IMR-90 (cell line): ENCODE results near the gene HMHB1. TPM values are rescaled to one million over a fixed set of nuclear protein-coding genes. Genes with fewer than 3 reads are reported as not detected.

Experiments
- ATAC-seq: fragments of 200-7000 bp; cut with Tn5 transposase; 2 replicates; pipeline ENCODE4 v1.9.1; 2020; ENCODE audit warnings: low read depth, mild to moderate bottlenecking, moderate library complexity
- BruUV-seq: library from RNA; stranded (reverse); fragments of 400-500 nt; replicated peaks from 2 replicates; lab custom pipeline; 2021; lab: Mats Ljungman, UMichigan
- CTCF ChIA-PET: fragments of 300-600 bp; formaldehyde crosslinking; extraction: SDS; loops from one replicate; lab custom pipeline; 2021; ENCODE audit warnings: antibody characterized with exemption; lab: Yijun Ruan, JAX
- POLR2A ChIA-PET: fragments of 300-600 bp; sonication (Branson Sonifier 250); formaldehyde crosslinking; loops from one replicate; lab custom pipeline; 2022; ENCODE audit warnings: antibody characterized with exemption; ENCODE audit not compliant: unreplicated experiment; lab: Charles Lee
- DNase-seq: peaks from one replicate; pipeline ENCODE4 v3.0.0; 2013
- H2AFZ ChIP-seq: replicated peaks from 2 replicates; pipeline ENCODE3; 2013; ENCODE audit warnings: low read length, mild to moderate bottlenecking; ENCODE audit not compliant: poor library complexity
- H2AK5ac ChIP-seq: 2 replicates; pipeline ENCODE4 v1.6.1; 2013; ENCODE audit warnings: low read depth, low read length, inconsistent platforms
- H2AK9ac ChIP-seq: replicated peaks from 2 replicates; pipeline ENCODE3; 2013; ENCODE audit warnings: mild to moderate bottlenecking, low read depth, low read length, moderate library complexity; ENCODE audit not compliant: poor library complexity
- H2BK120ac ChIP-seq: 2 replicates; pipeline ENCODE4 v1.6.1; 2013; ENCODE audit warnings: low read depth, low read length, inconsistent platforms
- H2BK15ac ChIP-seq: 3 replicates; pipeline ENCODE4 v1.6.1; 2013; ENCODE audit warnings: low read depth, low read length, inconsistent platforms
- H2BK20ac ChIP-seq: 2 replicates; pipeline ENCODE4 v1.6.1; 2013; ENCODE audit warnings: low read depth, mild to moderate bottlenecking, inconsistent platforms, low read length, moderate library complexity
- H2BK5ac ChIP-seq: 2 replicates; pipeline ENCODE4 v1.6.1; 2013; ENCODE audit warnings: mild to moderate bottlenecking, low read depth, low read length, inconsistent platforms; ENCODE audit not compliant: poor library complexity, severe bottlenecking
- H3K14ac ChIP-seq: replicated peaks from 2 replicates; pipeline ENCODE4 v1.6.1; 2013; ENCODE audit warnings: low read depth, low read length, inconsistent platforms
- H3K18ac ChIP-seq: 2 replicates; pipeline ENCODE4 v1.6.1; 2013; ENCODE audit warnings: low read depth, low read length, control low read depth
- H3K23ac ChIP-seq: 2 replicates; pipeline ENCODE4 v1.6.1; 2013; ENCODE audit warnings: low read depth, low read length, inconsistent platforms
- H3K27ac ChIP-seq: 2 replicates; pipeline ENCODE4 v1.5.1; 2013; ENCODE audit warnings: mild to moderate bottlenecking, control low read depth, low read length; ENCODE audit not compliant: insufficient read depth
- H3K27me3 ChIP-seq: 2 replicates; pipeline ENCODE4 v1.6.1; 2013; ENCODE audit warnings: low read length; ENCODE audit not compliant: control insufficient read depth, insufficient read depth
- H3K36me3 ChIP-seq: 2 replicates; pipeline ENCODE4 v1.6.1; 2013; ENCODE audit warnings: low read length, mixed read lengths; ENCODE audit not compliant: control insufficient read depth, insufficient read depth
- H3K4ac ChIP-seq: 2 replicates; pipeline ENCODE4 v1.6.1; 2013; ENCODE audit warnings: low read depth, low read length, inconsistent platforms
- H3K4me1 ChIP-seq: 2 replicates; pipeline ENCODE4 v1.6.1; 2013; ENCODE audit warnings: low read length, mixed read lengths; ENCODE audit not compliant: control insufficient read depth, insufficient read depth
- H3K4me2 ChIP-seq: 2 replicates; pipeline ENCODE4 v1.6.1; 2013; ENCODE audit warnings: low read depth, mild to moderate bottlenecking, control low read depth, low read length, moderate library complexity
- H3K4me3 ChIP-seq: 2 replicates; pipeline ENCODE4 v1.5.1; 2013; ENCODE audit warnings: low read depth, mild to moderate bottlenecking, control low read depth, low read length, moderate library complexity; ENCODE audit not compliant: insufficient read depth
- H3K56ac ChIP-seq: 2 replicates; pipeline ENCODE4 v1.6.1; 2013; ENCODE audit warnings: low read length, inconsistent platforms; ENCODE audit not compliant: insufficient read depth; ENCODE audit errors: extremely low read depth
- H3K79me1 ChIP-seq, 2 experiments: 2 replicates each; pipeline ENCODE4 v1.6.1; 2013; ENCODE audit warnings: low read length in 2 of 2, inconsistent platforms in 1 of 2, low read depth in 1 of 2
- H3K9ac ChIP-seq: 2 replicates; pipeline ENCODE4 v1.6.1; 2013; ENCODE audit warnings: low read depth, low read length, control low read depth
- H3K9me1 ChIP-seq: 2 replicates; pipeline ENCODE4 v1.6.1; 2013; ENCODE audit warnings: low read length, inconsistent platforms; ENCODE audit not compliant: insufficient read depth
- H3K9me3 ChIP-seq: 2 replicates; pipeline ENCODE4 v1.6.1; 2013; ENCODE audit warnings: low read length; ENCODE audit not compliant: control insufficient read depth, insufficient read depth
- H4K20me1 ChIP-seq: 2 replicates; pipeline ENCODE4 v1.6.1; 2013; ENCODE audit warnings: low read length, inconsistent platforms; ENCODE audit not compliant: insufficient read depth
- H4K5ac ChIP-seq: 2 replicates; pipeline ENCODE4 v1.6.1; 2013; ENCODE audit warnings: mild to moderate bottlenecking, low read depth, low read length, control low read depth
- H4K8ac ChIP-seq, 2 experiments: 2 replicates each; pipeline ENCODE4 v1.6.1; 2013; ENCODE audit warnings: low read depth in 2 of 2, low read length in 2 of 2, control low read depth in 1 of 2, inconsistent platforms in 1 of 2
- H4K91ac ChIP-seq: 2 replicates; pipeline ENCODE4 v1.6.1; 2013; ENCODE audit warnings: low read depth, low read length, inconsistent platforms; ENCODE audit not compliant: insufficient read depth
- BHLHE40 ChIP-seq: fragments of 150-350 bp; IDR thresholded peaks from 2 replicates; pipeline ENCODE4 v1.6.1; 2016; ENCODE audit warnings: mild to moderate bottlenecking, low read depth, low read length
- CEBPB ChIP-seq: IDR thresholded peaks from 2 replicates; pipeline ENCODE4 v1.6.1; 2012; ENCODE audit warnings: low read depth, low read length, improper control_type of control experiment
- CHD1 ChIP-seq: IDR thresholded peaks from 2 replicates; pipeline ENCODE4 v1.6.1; 2012; ENCODE audit warnings: low read depth, low read length, improper control_type of control experiment
- MAFK ChIP-seq: IDR thresholded peaks from 2 replicates; pipeline ENCODE4 v1.6.1; 2012; ENCODE audit warnings: low read depth, low read length, improper control_type of control experiment
- MAZ ChIP-seq: IDR thresholded peaks from 2 replicates; pipeline ENCODE4 v1.6.1; 2012; ENCODE audit warnings: low read depth, mild to moderate bottlenecking, low read length, improper control_type of control experiment, moderate library complexity, borderline replicate concordance
- NFE2L2 ChIP-seq: fragments of 150-350 bp; IDR thresholded peaks from 2 replicates; pipeline ENCODE4 v1.6.1; 2016; ENCODE audit warnings: low read depth, mild to moderate bottlenecking, low read length
- POLR2A ChIP-seq: IDR thresholded peaks from 2 replicates; pipeline ENCODE4 v1.6.1; 2012; ENCODE audit warnings: mild to moderate bottlenecking, low read depth, low read length
- RAD21 ChIP-seq: IDR thresholded peaks from 2 replicates; pipeline ENCODE4 v1.6.1; 2012; ENCODE audit warnings: low read length, improper control_type of control experiment
- RCOR1 ChIP-seq: IDR thresholded peaks from 2 replicates; pipeline ENCODE4 v1.6.1; 2012; ENCODE audit warnings: mild to moderate bottlenecking, low read length, improper control_type of control experiment; ENCODE audit not compliant: insufficient replicate concordance
- SMC3 ChIP-seq: fragments of 150-350 bp; IDR thresholded peaks from 2 replicates; pipeline ENCODE4 v1.6.1; 2016; ENCODE audit warnings: low read depth, mild to moderate bottlenecking, antibody characterized with exemption, low read length, moderate library complexity
- WGBS, 2 experiments: methylation state at CpG; one replicate each; pipeline versions ENCODE4 v1.1.5 to v1.1.7; 2013; ENCODE audit warnings: missing lambda C conversion rate in 2 of 2; ENCODE audit not compliant: insufficient read length in 1 of 2; ENCODE audit errors: extremely low coverage in 2 of 2; 5-methylcytosine and 5-hydroxymethylcytosine counted together
- dilution Hi-C: fragments of 300-500 bp; cut with HindIII; formaldehyde crosslinking; loops from one replicate; pipeline ENCODE4 v1.14.3; 2018; ENCODE audit warnings: low sequenced_read_pairs; ENCODE audit not compliant: unreplicated experiment
- in situ Hi-C: fragments of 300-500 bp; cut with MboI; formaldehyde crosslinking; loops from 3 replicates; pipeline ENCODE4 v1.14.3; 2019; ENCODE audit warnings: low sequenced_read_pairs, inconsistent platforms, mixed read lengths
- intact Hi-C: fragments of 100-400 bp; cut with micrococcal nuclease; formaldehyde crosslinking; loops from 2 replicates; pipeline ENCODE4 v1.10.0; 2022
- polyA plus RNA-seq, 3 experiments: library from polyadenylated mRNA; depleted of rRNA; stranded (reverse); fragments of >200 nt; gene quantifications; 2 replicates each; pipeline ENCODE4 v1.2.3, GENCODE V29; 2012; ENCODE audit warnings: low replicate concordance in 1 of 3
- total RNA-seq: library from RNA; depleted of rRNA; stranded (reverse); fragments of >200 nt; gene quantifications from 2 replicates; pipeline ENCODE4 v1.2.3, GENCODE V29; 2012
- TF ChIP-seq, protein P1 (sequence below): fragments of 150-350 bp; IDR thresholded peaks from 2 replicates; pipeline ENCODE4 v1.6.1; 2017; ENCODE audit warnings: mild to moderate bottlenecking, antibody characterized with exemption, low read length, low read depth

The HMHB1 gene
- total and polyA plus RNA-seq, 2 of the 4 experiments (the other 2 are of a cell fraction), result not detected

DNA sequence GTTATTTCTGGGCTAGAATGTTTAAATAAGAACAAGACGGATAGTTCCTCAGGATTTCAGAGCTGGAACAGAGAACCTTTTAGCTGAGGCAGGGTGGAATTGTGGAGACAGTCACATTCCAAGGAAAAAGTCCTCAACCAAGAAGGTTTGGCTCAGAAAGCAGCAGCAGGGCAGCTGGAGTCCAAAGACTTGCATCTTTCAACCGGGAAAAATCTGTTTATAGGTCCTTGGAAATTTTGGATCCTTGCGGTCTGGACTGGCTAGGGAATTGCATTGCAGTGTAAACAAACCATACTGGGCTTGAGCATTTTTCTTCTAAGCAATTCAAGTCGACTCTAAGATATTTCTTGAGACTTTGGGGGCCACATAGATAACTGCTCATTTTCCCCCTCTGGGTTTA lies 40.8 kb upstream of the HMHB1 start:
- Histone ChIP-seq H2BK20ac (peak overlapping the region; percentile 61), H3K9me3 (no peaks in the 10 kb centered on the region), H2BK5ac (no peak overlapping the region), H3K4ac (no peak overlapping the region), H3K14ac (peak overlapping the region; percentile 26; the same call in 1 of the 2 replicates), H3K9me1 (peaks cover 3% of the 10 kb centered on the region; the same call in 1 of the 2 replicates), H3K23ac (no peak overlapping the region), H3K79me1 (no peaks in the 10 kb centered on the region), H4K20me1 (no peaks in the 10 kb centered on the region), H3K9ac (no peak overlapping the region), H4K8ac (no peak overlapping the region), H4K5ac (peak overlapping the region; percentile 8; the same call in 1 of the 2 replicates), H3K18ac (peak overlapping the region; percentile 31; the same call in 1 of the 2 replicates), H2BK15ac (no peak overlapping the region; the same call in 2 of the 3 replicates), H2AK9ac (no peak overlapping the region), H3K4me2 (peak overlapping the region; percentile 55), H3K27me3 (no peaks in the 10 kb centered on the region), H3K56ac (peak overlapping the region; percentile 17; the same call in 1 of the 2 replicates), H4K91ac (no peak overlapping the region; the same call in 1 of the 2 replicates), H3K4me3 (no peak overlapping the region), H2AFZ (no peak overlapping the region), H2AK5ac (no peak overlapping the region), H2BK120ac (peak overlapping the region; percentile 25; the same call in 1 of the 2 replicates), H3K27ac (peak overlapping the region; percentile 36; the same call in 1 of the 2 replicates), H3K4me1 (peaks cover 9% of the 10 kb centered on the region), H3K36me3 (no peaks in the 10 kb centered on the region)
- DNase-seq, result peak; percentile 63
- POLR2A ChIA-PET, result no interaction called here
- TF ChIP-seq MAFK, result no peak
- no peak for TF ChIP-seq POLR2A
- no peak for TF ChIP-seq RAD21
- TF ChIP-seq CHD1, result no peak
- no peak for TF ChIP-seq SMC3
- TF ChIP-seq BHLHE40, result no peak
- TF ChIP-seq MAZ, result no peak
- TF ChIP-seq CEBPB, result no peak
- no peak for TF ChIP-seq NFE2L2
- no peak for TF ChIP-seq RCOR1
- TF ChIP-seq, protein P1, sequence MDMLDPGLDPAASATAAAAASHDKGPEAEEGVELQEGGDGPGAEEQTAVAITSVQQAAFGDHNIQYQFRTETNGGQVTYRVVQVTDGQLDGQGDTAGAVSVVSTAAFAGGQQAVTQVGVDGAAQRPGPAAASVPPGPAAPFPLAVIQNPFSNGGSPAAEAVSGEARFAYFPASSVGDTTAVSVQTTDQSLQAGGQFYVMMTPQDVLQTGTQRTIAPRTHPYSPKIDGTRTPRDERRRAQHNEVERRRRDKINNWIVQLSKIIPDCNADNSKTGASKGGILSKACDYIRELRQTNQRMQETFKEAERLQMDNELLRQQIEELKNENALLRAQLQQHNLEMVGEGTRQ, result no peak
- dilution Hi-C loops (no loop called here), in situ Hi-C loops (no loop called here), intact Hi-C loops (no loop called here)
- BruUV-seq, result no TSS peak
- CTCF ChIA-PET, result interaction anchor here (0.6 to 1.3 kb wide), 4 partner anchors 10 to 371 kb away, joined by 3 read pairs; no protein-coding TSS in a partner anchor
- ATAC-seq, result peak; percentile 65
- 0% methylated on average over 1 of the region's 4 CpGs; no CpG with 5 or more reads in 1 of the 2 experiments for WGBS, 2 experiments
